Suprapubic skin (tissue), 4 donors: ENCODE measurements around the gene FRAS1.

Experiments used
- EP300 ChIP-seq: sonication (generic); formaldehyde crosslinking; IDR thresholded peaks from one replicate; pipeline ENCODE4 v1.6.1; 2017; ENCODE audit warnings: antibody characterized with exemption
- POLR2A ChIP-seq, 2 donors: fragments of 450-650 bp; IDR thresholded peaks; one replicate each; pipeline ENCODE4 v1.6.1; 2017; ENCODE audit warnings: antibody characterized with exemption in 2 of 2, mild to moderate bottlenecking in 2 of 2, moderate library complexity in 2 of 2
- POLR2AphosphoS5 ChIP-seq, 3 donors: sonication (generic); formaldehyde crosslinking; IDR thresholded peaks; one replicate each; pipeline ENCODE4 v1.6.1; 2017; ENCODE audit warnings: antibody characterized with exemption in 3 of 3
- TF ChIP-seq, protein P1 (sequence below), 2 donors: fragments of 200-600 bp in 1 of 2; fragments of 450-650 bp in 1 of 2; sonication (generic) in 1 of 2; IDR thresholded peaks; one replicate each; pipeline ENCODE4 v1.5.1; 2016 to 2019; ENCODE audit warnings: antibody characterized with exemption in 2 of 2, mild to moderate bottlenecking in 1 of 2, moderate library complexity in 1 of 2

DNA sequence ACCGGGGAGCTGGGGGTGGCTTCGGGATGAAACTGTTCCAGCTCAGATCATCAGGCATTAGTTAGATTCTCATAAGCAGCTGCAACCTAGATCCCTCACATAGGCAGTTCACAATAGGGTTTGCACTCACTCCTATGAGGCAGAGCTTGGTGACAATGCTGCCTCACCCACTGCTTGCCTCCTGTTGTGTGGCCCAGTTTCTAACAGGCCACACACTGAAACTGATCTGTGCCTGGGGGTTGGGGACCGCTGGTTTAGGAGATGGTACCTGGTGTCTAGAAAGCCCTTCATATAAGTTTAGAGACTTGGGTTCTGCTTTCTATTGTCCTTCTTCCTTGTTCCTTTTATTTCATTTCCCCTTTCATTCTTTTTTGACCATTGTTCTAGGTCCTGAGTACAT, 234.2 kb downstream of the FRAS1 start:
- TF ChIP-seq, protein P1, sequence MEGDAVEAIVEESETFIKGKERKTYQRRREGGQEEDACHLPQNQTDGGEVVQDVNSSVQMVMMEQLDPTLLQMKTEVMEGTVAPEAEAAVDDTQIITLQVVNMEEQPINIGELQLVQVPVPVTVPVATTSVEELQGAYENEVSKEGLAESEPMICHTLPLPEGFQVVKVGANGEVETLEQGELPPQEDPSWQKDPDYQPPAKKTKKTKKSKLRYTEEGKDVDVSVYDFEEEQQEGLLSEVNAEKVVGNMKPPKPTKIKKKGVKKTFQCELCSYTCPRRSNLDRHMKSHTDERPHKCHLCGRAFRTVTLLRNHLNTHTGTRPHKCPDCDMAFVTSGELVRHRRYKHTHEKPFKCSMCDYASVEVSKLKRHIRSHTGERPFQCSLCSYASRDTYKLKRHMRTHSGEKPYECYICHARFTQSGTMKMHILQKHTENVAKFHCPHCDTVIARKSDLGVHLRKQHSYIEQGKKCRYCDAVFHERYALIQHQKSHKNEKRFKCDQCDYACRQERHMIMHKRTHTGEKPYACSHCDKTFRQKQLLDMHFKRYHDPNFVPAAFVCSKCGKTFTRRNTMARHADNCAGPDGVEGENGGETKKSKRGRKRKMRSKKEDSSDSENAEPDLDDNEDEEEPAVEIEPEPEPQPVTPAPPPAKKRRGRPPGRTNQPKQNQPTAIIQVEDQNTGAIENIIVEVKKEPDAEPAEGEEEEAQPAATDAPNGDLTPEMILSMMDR (IDR thresholded peaks at IDR 0.05): no peak
- TF ChIP-seq POLR2A (IDR thresholded peaks at IDR 0.05) (no peak), POLR2AphosphoS5 (IDR thresholded peaks at IDR 0.05) (no peak), EP300 (no peak)
